Measurements from ENCODE around the gene CASK. TPM values are rescaled to one million over a fixed set of nuclear protein-coding genes. Genes with fewer than 3 reads are reported as not detected.

The CASK gene
- total and polyA plus RNA-seq, 4 donors: 3.6 to 14.8 (median 6.2) TPM

DNA sequence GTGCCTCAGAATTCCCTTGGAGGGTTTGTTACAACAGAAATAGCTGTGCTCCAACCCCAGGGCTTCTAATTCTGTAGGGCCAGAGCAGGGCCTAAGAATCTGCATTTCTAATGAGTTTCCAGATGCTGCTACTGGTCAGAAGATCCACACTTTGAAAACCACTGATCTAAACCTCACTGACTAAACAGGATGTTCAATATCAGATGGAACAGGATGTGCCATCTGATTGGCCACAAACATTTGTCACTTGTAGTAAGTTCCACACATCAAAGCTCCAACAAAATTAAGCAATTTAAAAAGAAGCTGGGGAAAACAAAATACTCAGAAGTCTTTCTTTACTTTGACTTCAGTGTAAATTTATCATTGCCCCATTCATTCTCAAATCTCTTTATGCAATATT, 14.3 kb downstream of the CASK start (continued):
- no peak for TF ChIP-seq YY1 (IDR thresholded peaks at IDR 0.05)
- TF ChIP-seq RXRA (IDR thresholded peaks at IDR 0.05): no peak
- no peak for TF ChIP-seq FOXA2 (IDR thresholded peaks at IDR 0.05)
- TF ChIP-seq, protein P1, sequence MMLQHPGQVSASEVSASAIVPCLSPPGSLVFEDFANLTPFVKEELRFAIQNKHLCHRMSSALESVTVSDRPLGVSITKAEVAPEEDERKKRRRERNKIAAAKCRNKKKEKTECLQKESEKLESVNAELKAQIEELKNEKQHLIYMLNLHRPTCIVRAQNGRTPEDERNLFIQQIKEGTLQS (IDR thresholded peaks at IDR 0.05): no peak
- TF ChIP-seq, protein P2, sequence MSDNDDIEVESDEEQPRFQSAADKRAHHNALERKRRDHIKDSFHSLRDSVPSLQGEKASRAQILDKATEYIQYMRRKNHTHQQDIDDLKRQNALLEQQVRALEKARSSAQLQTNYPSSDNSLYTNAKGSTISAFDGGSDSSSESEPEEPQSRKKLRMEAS (IDR thresholded peaks at IDR 0.05): no peak
- no peak for TF ChIP-seq SP1 (IDR thresholded peaks at IDR 0.05)
- TF ChIP-seq FOXA1 (IDR thresholded peaks at IDR 0.05): no peak
- no peak for TF ChIP-seq GABPA (IDR thresholded peaks at IDR 0.05 in 1 of 2, conservative IDR thresholded peaks at IDR 0.05 in 1 of 2)

DNA sequence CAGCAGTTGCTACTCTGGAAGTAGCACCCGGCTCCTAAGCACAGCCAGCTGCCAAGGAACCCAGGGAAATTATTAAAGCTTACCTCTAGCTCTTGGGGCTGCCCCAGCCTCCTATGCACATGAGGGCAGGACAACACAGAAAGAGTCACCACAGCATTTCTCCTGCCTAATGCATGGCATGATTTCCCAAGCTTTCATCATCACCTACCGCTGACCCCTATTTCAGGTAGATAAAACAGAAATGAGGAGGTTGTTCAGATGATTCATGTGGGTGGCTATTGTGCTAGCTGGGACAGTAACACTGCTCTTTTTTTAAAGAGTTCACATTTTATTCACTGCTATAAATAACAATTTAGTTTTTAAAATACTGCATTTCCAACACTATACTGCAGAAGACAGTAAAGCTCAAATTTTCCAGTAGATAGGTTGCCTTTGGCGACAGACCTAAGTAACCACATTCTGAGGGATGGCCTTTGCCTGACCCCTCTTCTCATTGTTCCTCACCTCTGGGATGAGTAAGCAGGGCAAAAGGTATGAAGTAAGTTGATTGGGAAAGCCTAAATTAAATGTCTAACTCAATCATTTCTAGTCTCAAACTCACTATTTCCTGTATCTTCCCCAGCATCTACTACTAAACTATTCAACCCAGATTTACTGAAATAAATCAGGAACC, 16.7 kb downstream of the CASK start:
- H3K4me1 ChIP-seq (ENCODE audit: control insufficient read depth in 4 of 4, insufficient read depth in 4 of 4, low read length in 3 of 4): no peaks in the 10 kb centered on the region
- no peak for DNase-seq (ENCODE audit: low spot score)
- no peaks in the 10 kb centered on the region for H3K9me3 ChIP-seq (ENCODE audit: control insufficient read depth in 4 of 4, low read length in 3 of 4)
- 96% methylated on average over 3 of the region's 3 CpGs for WGBS
- no peaks in the 10 kb centered on the region for H3K36me3 ChIP-seq (ENCODE audit: control insufficient read depth in 4 of 4, insufficient read depth in 3 of 4, low read depth in 1 of 4, low read length in 3 of 4)
- H3K27ac ChIP-seq (ENCODE audit: low read depth in 1 of 2, low read length in 2 of 2): no peak overlapping the region
- H3K4me3 ChIP-seq (ENCODE audit: low read depth in 1 of 3, low read length in 3 of 3): no peak overlapping the region
- no peak overlapping the region for H3K9ac ChIP-seq (ENCODE audit: low read depth in 1 of 2, low read length in 2 of 2)
- H3K27me3 ChIP-seq (ENCODE audit: control insufficient read depth in 4 of 4, insufficient read depth in 4 of 4, low read length in 3 of 4): no peaks in the 10 kb centered on the region
- TF ChIP-seq SP1 (IDR thresholded peaks at IDR 0.05) (no peak), EGR1 (IDR thresholded peaks at IDR 0.05; ENCODE audit: low read depth in 2 of 2) (no peak), FOXA1 (IDR thresholded peaks at IDR 0.05) (no peak), FOXA2 (IDR thresholded peaks at IDR 0.05) (no peak), RXRA (IDR thresholded peaks at IDR 0.05) (no peak), HNF4A (conservative IDR thresholded peaks at IDR 0.05) (no peak), TAF1 (conservative IDR thresholded peaks at IDR 0.05) (no peak), YY1 (IDR thresholded peaks at IDR 0.05) (no peak), HNF4G (IDR thresholded peaks at IDR 0.05) (no peak), RAD21 (IDR thresholded peaks at IDR 0.05) (no peak), NR2F2 (IDR thresholded peaks at IDR 0.05) (no peak), GABPA (IDR thresholded peaks at IDR 0.05 in 1 of 2, conservative IDR thresholded peaks at IDR 0.05 in 1 of 2) (no peak)
- TF ChIP-seq, protein P2 (IDR thresholded peaks at IDR 0.05): no peak
- TF ChIP-seq, protein P3, sequence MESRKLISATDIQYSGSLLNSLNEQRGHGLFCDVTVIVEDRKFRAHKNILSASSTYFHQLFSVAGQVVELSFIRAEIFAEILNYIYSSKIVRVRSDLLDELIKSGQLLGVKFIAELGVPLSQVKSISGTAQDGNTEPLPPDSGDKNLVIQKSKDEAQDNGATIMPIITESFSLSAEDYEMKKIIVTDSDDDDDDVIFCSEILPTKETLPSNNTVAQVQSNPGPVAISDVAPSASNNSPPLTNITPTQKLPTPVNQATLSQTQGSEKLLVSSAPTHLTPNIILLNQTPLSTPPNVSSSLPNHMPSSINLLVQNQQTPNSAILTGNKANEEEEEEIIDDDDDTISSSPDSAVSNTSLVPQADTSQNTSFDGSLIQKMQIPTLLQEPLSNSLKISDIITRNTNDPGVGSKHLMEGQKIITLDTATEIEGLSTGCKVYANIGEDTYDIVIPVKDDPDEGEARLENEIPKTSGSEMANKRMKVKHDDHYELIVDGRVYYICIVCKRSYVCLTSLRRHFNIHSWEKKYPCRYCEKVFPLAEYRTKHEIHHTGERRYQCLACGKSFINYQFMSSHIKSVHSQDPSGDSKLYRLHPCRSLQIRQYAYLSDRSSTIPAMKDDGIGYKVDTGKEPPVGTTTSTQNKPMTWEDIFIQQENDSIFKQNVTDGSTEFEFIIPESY (IDR thresholded peaks at IDR 0.05): no peak
- TF ChIP-seq, protein P1 (IDR thresholded peaks at IDR 0.05): no peak
- TF ChIP-seq, protein P4, sequence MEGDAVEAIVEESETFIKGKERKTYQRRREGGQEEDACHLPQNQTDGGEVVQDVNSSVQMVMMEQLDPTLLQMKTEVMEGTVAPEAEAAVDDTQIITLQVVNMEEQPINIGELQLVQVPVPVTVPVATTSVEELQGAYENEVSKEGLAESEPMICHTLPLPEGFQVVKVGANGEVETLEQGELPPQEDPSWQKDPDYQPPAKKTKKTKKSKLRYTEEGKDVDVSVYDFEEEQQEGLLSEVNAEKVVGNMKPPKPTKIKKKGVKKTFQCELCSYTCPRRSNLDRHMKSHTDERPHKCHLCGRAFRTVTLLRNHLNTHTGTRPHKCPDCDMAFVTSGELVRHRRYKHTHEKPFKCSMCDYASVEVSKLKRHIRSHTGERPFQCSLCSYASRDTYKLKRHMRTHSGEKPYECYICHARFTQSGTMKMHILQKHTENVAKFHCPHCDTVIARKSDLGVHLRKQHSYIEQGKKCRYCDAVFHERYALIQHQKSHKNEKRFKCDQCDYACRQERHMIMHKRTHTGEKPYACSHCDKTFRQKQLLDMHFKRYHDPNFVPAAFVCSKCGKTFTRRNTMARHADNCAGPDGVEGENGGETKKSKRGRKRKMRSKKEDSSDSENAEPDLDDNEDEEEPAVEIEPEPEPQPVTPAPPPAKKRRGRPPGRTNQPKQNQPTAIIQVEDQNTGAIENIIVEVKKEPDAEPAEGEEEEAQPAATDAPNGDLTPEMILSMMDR (IDR thresholded peaks at IDR 0.05; ENCODE audit: low read depth, low read length, missing input control): no peak
- TF ChIP-seq, protein P5, sequence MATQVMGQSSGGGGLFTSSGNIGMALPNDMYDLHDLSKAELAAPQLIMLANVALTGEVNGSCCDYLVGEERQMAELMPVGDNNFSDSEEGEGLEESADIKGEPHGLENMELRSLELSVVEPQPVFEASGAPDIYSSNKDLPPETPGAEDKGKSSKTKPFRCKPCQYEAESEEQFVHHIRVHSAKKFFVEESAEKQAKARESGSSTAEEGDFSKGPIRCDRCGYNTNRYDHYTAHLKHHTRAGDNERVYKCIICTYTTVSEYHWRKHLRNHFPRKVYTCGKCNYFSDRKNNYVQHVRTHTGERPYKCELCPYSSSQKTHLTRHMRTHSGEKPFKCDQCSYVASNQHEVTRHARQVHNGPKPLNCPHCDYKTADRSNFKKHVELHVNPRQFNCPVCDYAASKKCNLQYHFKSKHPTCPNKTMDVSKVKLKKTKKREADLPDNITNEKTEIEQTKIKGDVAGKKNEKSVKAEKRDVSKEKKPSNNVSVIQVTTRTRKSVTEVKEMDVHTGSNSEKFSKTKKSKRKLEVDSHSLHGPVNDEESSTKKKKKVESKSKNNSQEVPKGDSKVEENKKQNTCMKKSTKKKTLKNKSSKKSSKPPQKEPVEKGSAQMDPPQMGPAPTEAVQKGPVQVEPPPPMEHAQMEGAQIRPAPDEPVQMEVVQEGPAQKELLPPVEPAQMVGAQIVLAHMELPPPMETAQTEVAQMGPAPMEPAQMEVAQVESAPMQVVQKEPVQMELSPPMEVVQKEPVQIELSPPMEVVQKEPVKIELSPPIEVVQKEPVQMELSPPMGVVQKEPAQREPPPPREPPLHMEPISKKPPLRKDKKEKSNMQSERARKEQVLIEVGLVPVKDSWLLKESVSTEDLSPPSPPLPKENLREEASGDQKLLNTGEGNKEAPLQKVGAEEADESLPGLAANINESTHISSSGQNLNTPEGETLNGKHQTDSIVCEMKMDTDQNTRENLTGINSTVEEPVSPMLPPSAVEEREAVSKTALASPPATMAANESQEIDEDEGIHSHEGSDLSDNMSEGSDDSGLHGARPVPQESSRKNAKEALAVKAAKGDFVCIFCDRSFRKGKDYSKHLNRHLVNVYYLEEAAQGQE (IDR thresholded peaks at IDR 0.05): no peak
